HUES48 (cell line): Measurements from ENCODE around the gene CAPN5.
"Not testable (repeated sequence)": the region's sequence is repeated elsewhere in the genome, so short reads cannot be mapped to it uniquely, and the experiment has no call there.

ENCODE experiments used
- H3K27ac ChIP-seq: one replicate; pipeline ENCODE4 v1.7.0; 2013; ENCODE audit warnings: low read depth, low read length, inconsistent platforms
- H3K27me3 ChIP-seq: 2 replicates; pipeline ENCODE4 v1.6.1; 2013; ENCODE audit warnings: mild to moderate bottlenecking, low read length; ENCODE audit not compliant: control insufficient read depth, insufficient read depth
- H3K36me3 ChIP-seq: 2 replicates; pipeline ENCODE4 v1.6.1; 2013; ENCODE audit warnings: low read length; ENCODE audit not compliant: control insufficient read depth, insufficient read depth
- H3K4me1 ChIP-seq: 2 replicates; pipeline ENCODE4 v1.6.1; 2013; ENCODE audit warnings: mild to moderate bottlenecking, low read length; ENCODE audit not compliant: control insufficient read depth, insufficient read depth
- H3K4me3 ChIP-seq: 2 replicates; pipeline ENCODE4 v1.5.1; 2013; ENCODE audit warnings: mild to moderate bottlenecking, low read depth, low read length
- H3K9ac ChIP-seq: 2 replicates; pipeline ENCODE4 v1.6.1; 2013; ENCODE audit warnings: mild to moderate bottlenecking, low read depth, low read length, moderate library complexity
- H3K9me3 ChIP-seq: 2 replicates; pipeline ENCODE4 v1.6.1; 2013; ENCODE audit warnings: low read length; ENCODE audit not compliant: control insufficient read depth, insufficient read depth

CAPN5 gene

DNA sequence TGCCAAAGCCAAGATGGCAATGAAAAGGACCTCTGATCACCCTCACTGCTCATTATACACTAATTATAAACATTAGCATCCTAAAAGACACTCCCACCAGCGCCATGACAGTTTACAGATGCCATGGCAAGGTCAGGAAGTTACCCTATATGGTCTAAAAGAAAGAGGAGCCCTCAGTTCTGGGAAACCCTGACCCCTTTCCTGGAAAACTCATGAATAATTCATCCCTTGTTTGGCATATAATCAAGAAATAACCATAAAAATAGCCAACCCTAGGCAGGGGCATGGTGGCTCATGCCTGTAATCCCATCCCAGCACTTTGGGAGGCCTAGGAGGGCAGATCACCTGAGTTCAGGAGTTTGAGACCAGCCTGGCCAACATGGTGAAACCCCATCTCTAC, 12.7 kb upstream of the CAPN5 start:
- Histone ChIP-seq H3K4me3 (no peak overlapping the region), H3K9me3 (no peaks in the 10 kb centered on the region), H3K9ac (no peak overlapping the region), H3K36me3 (no peaks in the 10 kb centered on the region), H3K27me3 (no peaks in the 10 kb centered on the region), H3K4me1 (no peaks in the 10 kb centered on the region), H3K27ac (no peak overlapping the region)

DNA sequence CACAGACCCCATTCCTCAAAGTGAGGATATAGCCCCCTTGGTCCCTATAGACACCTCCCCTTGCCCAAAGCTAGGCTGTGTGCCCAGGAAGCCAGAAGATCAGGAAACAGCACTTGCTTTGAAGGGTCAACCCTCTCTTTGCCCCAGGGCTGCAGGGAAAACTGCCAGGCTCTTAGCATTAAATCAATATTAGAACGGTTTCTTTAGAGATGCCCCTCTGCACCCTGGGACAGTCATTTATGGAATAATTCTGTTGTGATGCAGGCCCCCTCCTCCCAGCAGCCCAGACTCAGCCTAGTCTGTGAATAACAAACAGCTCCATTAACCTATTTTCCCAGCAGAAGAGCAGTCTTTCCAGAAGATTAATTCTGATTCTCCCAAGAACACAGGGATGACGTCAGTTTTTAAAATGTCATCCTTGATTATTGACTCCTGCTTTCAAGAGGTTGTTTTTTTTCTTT, 11.6 kb upstream of the CAPN5 start:
- H3K36me3 ChIP-seq, result no peaks in the 10 kb centered on the region
- H3K27me3 ChIP-seq, result no peaks in the 10 kb centered on the region
- H3K4me1 ChIP-seq, result no peaks in the 10 kb centered on the region
- no peak overlapping the region for H3K4me3 ChIP-seq
- H3K27ac ChIP-seq, result no peak overlapping the region
- no peak overlapping the region for H3K9ac ChIP-seq
- no peaks in the 10 kb centered on the region for H3K9me3 ChIP-seq

DNA sequence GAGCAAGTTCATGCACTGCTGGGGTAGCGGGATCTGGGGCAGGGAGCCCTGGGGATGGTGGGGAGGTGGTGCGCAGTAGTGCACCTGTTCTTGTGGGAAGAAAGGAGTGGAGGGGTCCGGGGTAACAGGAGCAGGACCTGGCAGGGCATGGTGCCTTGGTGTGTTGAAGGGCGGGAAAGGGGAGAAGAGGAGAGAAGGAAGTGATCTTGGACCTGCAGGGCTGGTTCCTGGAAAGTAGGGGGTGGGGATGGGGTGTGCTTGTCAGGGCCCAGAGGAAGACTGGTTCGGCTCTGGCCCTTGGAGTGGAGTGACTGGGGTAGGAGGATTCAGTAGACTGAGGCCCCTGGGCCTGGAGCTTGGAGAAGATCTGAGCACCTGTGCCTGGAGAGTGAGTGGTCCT, 10.9 kb upstream of the CAPN5 start:
- Histone ChIP-seq H3K9ac (no peak overlapping the region), H3K27me3 (no peaks in the 10 kb centered on the region), H3K4me1 (no peaks in the 10 kb centered on the region), H3K27ac (no peak overlapping the region), H3K36me3 (no peaks in the 10 kb centered on the region), H3K9me3 (no peaks in the 10 kb centered on the region), H3K4me3 (no peak overlapping the region)

DNA sequence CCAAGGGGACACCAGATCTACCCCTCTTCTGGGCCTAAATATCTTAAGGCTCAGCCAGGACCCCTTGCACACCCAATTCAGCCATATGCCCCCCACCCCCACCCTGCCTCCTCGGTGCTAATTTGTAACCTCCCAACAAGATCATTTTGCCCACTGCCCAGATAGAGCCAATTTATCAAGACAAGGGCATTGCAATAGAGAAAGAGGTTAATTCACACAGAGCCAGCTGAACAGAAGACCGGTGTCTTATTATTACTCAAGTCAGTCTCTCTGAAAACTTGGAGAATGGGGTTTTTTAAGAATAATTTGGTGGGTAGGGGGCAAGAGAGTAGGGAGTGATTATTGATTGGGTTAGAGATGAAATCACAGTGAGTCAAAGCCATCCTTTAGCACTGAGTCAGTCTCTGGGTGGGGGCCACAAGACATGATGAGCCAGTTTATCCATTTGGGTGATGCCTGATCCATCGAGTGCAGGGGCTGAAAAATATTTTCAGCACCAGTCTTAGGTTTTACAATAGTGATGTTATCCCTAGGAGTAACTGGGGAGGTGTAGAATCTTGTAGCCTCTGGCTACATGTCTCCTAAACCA, 9.9 kb upstream of the CAPN5 start:
- H3K4me1 ChIP-seq, result no peaks in the 10 kb centered on the region
- H3K9me3 ChIP-seq, result no peaks in the 10 kb centered on the region
- no peak overlapping the region for H3K4me3 ChIP-seq
- H3K36me3 ChIP-seq, result no peaks in the 10 kb centered on the region
- H3K27me3 ChIP-seq, result no peaks in the 10 kb centered on the region
- no peak overlapping the region for H3K9ac ChIP-seq
- no peak overlapping the region for H3K27ac ChIP-seq

DNA sequence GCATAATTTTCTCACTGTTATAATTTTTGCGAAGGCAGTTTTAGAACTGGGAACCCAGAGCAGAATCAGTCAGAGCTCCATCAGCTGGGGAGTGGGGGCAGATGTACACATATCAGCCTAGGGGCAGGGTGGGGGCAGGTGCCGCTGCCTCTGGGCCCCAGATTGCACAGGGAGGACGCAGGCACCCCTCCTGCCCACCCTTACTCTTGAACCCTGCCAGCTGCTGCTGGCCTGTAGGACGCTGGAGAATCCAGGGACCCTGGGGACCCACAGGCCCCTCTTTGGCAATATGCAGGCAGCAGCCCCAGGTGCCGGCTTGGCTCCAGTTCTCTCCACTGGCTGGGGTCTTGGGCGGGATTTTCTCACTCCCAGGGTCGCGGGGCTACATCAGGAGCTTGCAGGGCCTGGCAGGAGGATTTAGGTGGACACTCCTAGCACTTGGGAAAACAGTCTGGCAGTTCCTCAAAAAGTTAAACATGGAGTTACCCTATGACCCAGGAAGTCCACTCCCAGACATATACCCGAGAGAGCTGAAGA, 8.8 kb upstream of the CAPN5 start:
- no peaks in the 10 kb centered on the region for H3K36me3 ChIP-seq
- no peak overlapping the region for H3K27ac ChIP-seq
- no peak overlapping the region for H3K9ac ChIP-seq
- no peaks in the 10 kb centered on the region for H3K9me3 ChIP-seq
- H3K27me3 ChIP-seq, result no peaks in the 10 kb centered on the region
- no peaks in the 10 kb centered on the region for H3K4me1 ChIP-seq
- H3K4me3 ChIP-seq, result no peak overlapping the region

DNA sequence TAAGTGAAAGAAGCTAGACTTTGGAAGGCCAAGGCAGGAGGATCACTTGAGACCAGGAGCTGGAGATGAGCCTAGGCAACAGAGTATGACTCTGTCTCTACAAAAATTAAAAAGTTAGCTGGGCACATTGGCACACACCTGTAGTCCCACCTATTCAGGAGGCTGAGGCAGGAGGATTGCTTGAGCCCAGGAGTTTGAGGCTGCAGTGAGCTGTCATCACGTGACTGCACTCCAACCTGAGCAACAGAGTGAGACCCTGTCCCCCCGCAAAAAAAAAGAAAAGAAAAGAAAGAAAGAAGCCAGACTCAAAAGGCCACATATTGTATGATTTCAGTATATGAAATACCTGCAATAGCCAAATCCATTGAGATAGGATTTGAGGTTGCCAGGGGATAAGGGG, 7.9 kb upstream of the CAPN5 start:
- Histone ChIP-seq H3K27me3 (no peaks in the 10 kb centered on the region), H3K36me3 (no peaks in the 10 kb centered on the region)

DNA sequence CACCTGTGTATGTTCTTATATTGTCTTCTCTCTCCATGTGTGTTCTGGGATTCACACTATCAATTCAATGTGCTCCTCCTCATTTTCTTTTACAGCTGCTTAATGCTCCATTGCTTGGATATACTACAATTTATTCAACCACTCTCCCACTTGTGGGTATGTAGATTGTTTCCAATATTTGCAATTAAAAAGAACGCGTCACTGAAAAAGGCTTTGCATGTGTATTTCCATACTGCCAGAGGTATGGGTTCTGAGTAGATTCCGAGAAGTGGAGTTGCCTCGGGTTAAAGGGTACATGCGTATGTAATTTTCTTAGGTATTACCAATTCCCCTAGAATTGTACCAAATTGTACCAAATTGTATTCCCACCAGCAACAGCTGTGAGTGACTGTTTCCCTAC, 7.0 kb upstream of the CAPN5 start:
- Histone ChIP-seq H3K4me1 (no peaks in the 10 kb centered on the region), H3K9me3 (no peaks in the 10 kb centered on the region), H3K27me3 (0 out of 2 replicates have a peak, but pooled peaks cover 2% of the 10 kb centered on the region), H3K4me3 (no peak overlapping the region), H3K27ac (no peak overlapping the region), H3K36me3 (no peaks in the 10 kb centered on the region), H3K9ac (no peak overlapping the region)

More for the DNA sequence above, 7.9 kb upstream of the CAPN5 start:
- H3K9me3 ChIP-seq, result no peaks in the 10 kb centered on the region
- H3K27ac ChIP-seq, result no peak overlapping the region
- H3K9ac ChIP-seq, result no peak overlapping the region
- H3K4me3 ChIP-seq, result no peak overlapping the region
- no peaks in the 10 kb centered on the region for H3K4me1 ChIP-seq

DNA sequence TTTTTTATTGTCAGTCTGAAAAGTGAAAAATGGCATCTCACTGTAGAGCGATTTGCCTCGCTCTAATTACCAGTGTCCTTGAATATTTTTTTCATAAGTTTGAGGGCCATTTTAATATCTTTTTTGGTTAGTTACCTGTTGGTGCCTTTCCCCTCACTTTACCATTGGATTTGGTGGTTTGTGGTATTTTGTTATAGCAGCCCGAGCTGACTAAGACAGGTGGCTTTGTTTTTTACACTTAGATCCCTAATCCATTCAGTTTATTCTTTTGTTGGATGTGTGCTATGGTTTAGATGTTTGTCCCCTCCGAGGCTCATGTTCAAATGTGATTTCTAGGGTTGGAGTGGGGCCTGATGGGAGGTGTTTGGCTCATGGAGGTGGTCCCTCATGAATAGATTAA, 6.5 kb upstream of the CAPN5 start:
- Histone ChIP-seq H3K4me1 (no peaks in the 10 kb centered on the region; the same call in 1 of the 2 replicates), H3K36me3 (no peaks in the 10 kb centered on the region), H3K9me3 (no peaks in the 10 kb centered on the region), H3K27ac (no peak overlapping the region), H3K4me3 (no peak overlapping the region), H3K27me3 (0 out of 2 replicates have a peak, but pooled peaks cover 7% of the 10 kb centered on the region), H3K9ac (no peak overlapping the region)

DNA sequence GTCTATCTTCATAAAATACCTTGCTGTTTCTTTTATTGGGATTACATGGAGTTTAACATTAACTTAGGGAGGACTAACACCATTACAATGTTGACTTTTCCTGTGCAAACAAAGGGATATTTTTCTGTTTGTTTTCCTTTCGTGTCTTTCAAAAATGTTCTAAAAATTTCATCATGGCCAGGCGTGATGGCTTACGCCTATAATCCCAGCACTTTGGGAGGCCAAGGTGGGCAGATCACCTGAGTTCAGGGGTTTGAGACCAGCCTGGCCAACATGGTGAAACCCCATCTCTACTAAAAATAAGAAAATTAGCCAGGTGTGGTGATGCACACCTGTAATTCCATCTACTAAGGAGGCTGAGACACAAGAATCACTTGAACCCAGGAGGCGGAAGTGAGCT, 5.5 kb upstream of the CAPN5 start:
- H3K27ac ChIP-seq, H3K9me3 ChIP-seq, H3K36me3 ChIP-seq, H3K9ac ChIP-seq, H3K4me1 ChIP-seq, H3K4me3 ChIP-seq: not testable (repeated sequence)
- 0 out of 2 replicates have a peak, but pooled peaks cover 11% of the 10 kb centered on the region for H3K27me3 ChIP-seq

DNA sequence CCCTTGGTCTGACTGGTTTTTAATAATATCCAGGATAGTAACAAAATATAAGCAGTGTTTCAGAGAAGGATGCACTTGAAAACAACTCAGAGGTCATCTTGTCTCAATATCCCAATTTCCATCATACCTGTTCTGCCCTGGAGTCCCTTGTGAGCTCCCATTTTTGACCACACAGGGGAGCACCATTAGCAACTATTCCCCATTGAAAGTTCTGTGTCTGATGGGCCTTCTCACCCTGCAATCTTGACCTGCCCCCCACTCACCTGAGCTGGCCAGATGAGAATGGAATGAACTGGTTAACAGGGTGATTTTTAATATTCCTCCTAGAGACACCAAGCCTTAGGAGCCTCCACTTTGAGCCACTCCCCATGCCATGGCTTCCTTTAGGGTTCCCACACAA, 3.8 kb upstream of the CAPN5 start:
- Histone ChIP-seq H3K27ac (no peak overlapping the region), H3K36me3 (no peaks in the 10 kb centered on the region), H3K9me3 (no peaks in the 10 kb centered on the region), H3K9ac (no peak overlapping the region), H3K27me3 (0 out of 2 replicates have a peak, but pooled peaks cover 11% of the 10 kb centered on the region), H3K4me3 (no peak overlapping the region), H3K4me1 (peaks cover 12% of the 10 kb centered on the region)

DNA sequence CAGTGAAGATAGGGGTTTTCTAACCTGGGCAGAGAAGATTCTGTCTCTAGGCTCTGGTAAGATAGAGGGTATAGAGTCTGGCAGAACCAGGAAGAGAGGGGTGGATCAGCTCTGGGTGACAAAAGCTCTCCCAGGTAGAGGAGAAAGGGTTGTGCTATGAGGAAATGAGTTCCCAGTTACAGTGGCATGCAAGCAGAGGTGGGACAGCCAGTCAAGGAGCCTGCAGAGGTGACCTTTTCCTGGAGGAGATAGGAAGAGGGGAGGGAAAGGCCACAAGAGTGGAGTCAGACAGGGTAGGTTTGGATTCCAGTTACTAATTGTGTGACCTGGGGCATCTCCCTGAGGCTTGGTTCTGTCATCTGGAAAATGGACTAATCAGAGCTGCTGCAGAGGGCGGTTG, 3.4 kb upstream of the CAPN5 start:
- peaks cover 12% of the 10 kb centered on the region for H3K4me1 ChIP-seq
- H3K36me3 ChIP-seq, result no peaks in the 10 kb centered on the region
- H3K27me3 ChIP-seq, result 0 out of 2 replicates have a peak, but pooled peaks cover 11% of the 10 kb centered on the region
- no peaks in the 10 kb centered on the region for H3K9me3 ChIP-seq
- H3K9ac ChIP-seq, result no peak overlapping the region
- H3K27ac ChIP-seq, result no peak overlapping the region
- no peak overlapping the region for H3K4me3 ChIP-seq
